Type B pancreatic cell (in vitro differentiated cells): ENCODE results near the gene CLDN15. TPM values are rescaled to one million over a fixed set of nuclear protein-coding genes. Genes with fewer than 3 reads are reported as not detected.

Experiments used
- DNase-seq: peaks from one replicate; pipeline ENCODE4 v3.0.0; 2021; ENCODE audit warnings: mixed read lengths; ENCODE audit not compliant: unreplicated experiment; ENCODE audit errors: extremely low spot score
- H3K27ac Mint-ChIP-seq: 2 replicates; pipeline ENCODE4 v1.8.0; 2021; ENCODE audit warnings: mild to moderate bottlenecking, mixed read lengths
- H3K27me3 Mint-ChIP-seq: 2 replicates; pipeline ENCODE4 v1.8.0; 2021; ENCODE audit warnings: mixed read lengths
- H3K36me3 Mint-ChIP-seq: 2 replicates; pipeline ENCODE4 v1.8.0; 2021; ENCODE audit warnings: mixed read lengths
- H3K4me1 Mint-ChIP-seq: one replicate; pipeline ENCODE4 v1.8.0; 2021; ENCODE audit warnings: mixed read lengths; ENCODE audit not compliant: unreplicated experiment
- H3K4me3 Mint-ChIP-seq: 2 replicates; pipeline ENCODE4 v1.8.0; 2021; ENCODE audit warnings: mild to moderate bottlenecking, mixed read lengths
- H3K9me3 Mint-ChIP-seq: 2 replicates; pipeline ENCODE4 v1.8.0; 2021; ENCODE audit warnings: mixed read lengths
- total RNA-seq: library from RNA; stranded (reverse); gene quantifications from 2 replicates; pipeline ENCODE4 v1.2.1, GENCODE V29; 2021; ENCODE audit warnings: low replicate concordance
- TF ChIP-seq, protein P1 (sequence below): fragments of 200-600 bp; sonication (generic); conservative IDR thresholded peaks from 2 replicates; pipeline ENCODE4 v1.5.0; 2021; ENCODE audit warnings: antibody characterized with exemption, mild to moderate bottlenecking

CLDN15 gene
- total RNA-seq, 1 donor from 2014 or later: 16.3 TPM

DNA sequence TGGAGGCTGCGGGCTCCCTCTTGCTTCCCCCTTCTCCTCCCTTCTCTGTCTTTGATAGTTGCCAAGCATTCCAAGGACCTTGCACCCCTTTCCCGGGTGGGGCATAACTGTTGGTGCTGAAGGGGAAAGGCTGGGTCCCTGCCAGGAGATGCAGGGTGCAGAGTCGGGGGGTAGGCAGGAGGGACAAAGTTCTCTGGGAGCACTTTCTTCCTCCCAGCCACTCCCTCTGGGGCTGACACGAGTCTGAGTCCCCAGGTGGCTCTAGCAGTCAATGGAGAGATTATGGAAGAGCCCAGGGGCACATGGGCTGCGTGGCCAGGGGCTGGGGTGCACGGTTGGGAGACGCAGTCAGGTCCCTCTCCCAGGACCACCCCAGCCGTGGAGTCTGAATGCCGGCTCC, 2.1 kb downstream of the CLDN15 start:
- Mint-ChIP-seq H3K27ac (no peak overlapping the region), H3K36me3 (no peaks in the 10 kb centered on the region), H3K4me1 (peaks cover 9% of the 10 kb centered on the region), H3K4me3 (no peak overlapping the region), H3K9me3 (no peaks in the 10 kb centered on the region), H3K27me3 (no peaks in the 10 kb centered on the region)
- TF ChIP-seq, protein P1, sequence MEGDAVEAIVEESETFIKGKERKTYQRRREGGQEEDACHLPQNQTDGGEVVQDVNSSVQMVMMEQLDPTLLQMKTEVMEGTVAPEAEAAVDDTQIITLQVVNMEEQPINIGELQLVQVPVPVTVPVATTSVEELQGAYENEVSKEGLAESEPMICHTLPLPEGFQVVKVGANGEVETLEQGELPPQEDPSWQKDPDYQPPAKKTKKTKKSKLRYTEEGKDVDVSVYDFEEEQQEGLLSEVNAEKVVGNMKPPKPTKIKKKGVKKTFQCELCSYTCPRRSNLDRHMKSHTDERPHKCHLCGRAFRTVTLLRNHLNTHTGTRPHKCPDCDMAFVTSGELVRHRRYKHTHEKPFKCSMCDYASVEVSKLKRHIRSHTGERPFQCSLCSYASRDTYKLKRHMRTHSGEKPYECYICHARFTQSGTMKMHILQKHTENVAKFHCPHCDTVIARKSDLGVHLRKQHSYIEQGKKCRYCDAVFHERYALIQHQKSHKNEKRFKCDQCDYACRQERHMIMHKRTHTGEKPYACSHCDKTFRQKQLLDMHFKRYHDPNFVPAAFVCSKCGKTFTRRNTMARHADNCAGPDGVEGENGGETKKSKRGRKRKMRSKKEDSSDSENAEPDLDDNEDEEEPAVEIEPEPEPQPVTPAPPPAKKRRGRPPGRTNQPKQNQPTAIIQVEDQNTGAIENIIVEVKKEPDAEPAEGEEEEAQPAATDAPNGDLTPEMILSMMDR: no peak
- DNase-seq: no peak

DNA sequence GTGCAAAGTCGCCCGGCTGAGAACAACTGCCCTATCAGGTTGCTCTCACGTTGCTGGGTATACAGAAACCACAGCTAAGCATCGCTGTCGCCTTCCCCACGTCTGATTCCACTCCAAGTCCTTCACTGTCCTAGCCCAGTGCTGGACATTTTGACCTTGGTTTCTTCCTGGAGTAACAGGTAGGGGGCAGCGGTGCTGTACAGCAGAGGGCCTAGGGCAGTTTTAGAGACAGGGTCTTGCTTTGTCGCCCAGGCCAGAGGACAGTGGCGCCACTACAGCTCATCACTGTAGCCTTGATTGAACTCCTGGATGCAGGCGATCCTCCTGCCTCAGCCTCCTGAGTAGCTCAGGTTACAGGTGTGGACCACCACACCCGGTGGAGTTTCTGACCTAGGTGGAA, 2.6 kb downstream of the CLDN15 start:
- Mint-ChIP-seq H3K36me3 (no peaks in the 10 kb centered on the region), H3K4me3 (peak overlapping the region; percentile 61), H3K27me3 (no peaks in the 10 kb centered on the region), H3K27ac (no peak overlapping the region), H3K9me3 (no peaks in the 10 kb centered on the region), H3K4me1 (peaks cover 9% of the 10 kb centered on the region)
- TF ChIP-seq, protein P1: peak; percentile 56
- no peak for DNase-seq

- no peaks in the 10 kb centered on the region for H3K36me3 Mint-ChIP-seq
- peaks cover 9% of the 10 kb centered on the region for H3K4me1 Mint-ChIP-seq
- H3K4me3 Mint-ChIP-seq: peak overlapping the region; percentile 61
- H3K27ac Mint-ChIP-seq: no peak overlapping the region
- TF ChIP-seq, protein P1: no peak
- DNase-seq: no peak
- no peaks in the 10 kb centered on the region for H3K9me3 Mint-ChIP-seq
- no peaks in the 10 kb centered on the region for H3K27me3 Mint-ChIP-seq
Observed at GRCh38 chr7:101234636-101235035, 3.0 kb downstream of the CLDN15 start.

DNA sequence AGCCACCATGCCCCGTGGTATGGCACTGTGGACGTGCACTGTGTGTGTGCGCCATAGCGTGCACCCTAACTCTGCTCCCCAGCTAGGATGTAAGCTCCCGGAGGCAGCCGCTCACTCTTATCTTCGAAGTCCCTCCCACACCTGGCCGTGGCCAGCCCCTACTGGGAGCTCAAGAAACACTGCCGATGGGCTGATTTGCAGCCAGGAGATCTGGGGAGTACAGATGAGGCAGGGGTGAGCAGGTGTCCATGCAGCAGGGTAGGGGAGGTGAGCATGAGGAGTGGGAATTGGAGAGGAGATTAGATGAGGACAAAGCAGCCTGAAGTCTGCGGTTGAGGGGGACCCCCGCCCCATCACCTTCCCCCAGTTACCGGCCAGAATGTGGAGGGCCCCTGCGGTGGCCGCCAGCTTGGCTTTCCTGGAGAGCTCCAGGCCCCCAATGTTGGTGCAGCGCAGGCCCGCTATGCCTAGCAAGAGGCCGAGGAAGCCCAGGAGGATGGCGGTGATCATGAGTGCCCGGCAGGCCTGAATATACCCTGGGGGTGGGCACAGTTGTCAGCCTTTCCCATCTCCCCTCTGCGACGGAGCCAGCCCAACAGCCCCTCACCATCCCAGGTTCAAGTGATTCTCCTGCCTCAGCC, 3.6 kb downstream of the CLDN15 start:
- no peak for DNase-seq
- Mint-ChIP-seq H3K9me3 (no peaks in the 10 kb centered on the region), H3K4me3 (no peak overlapping the region), H3K27ac (no peak overlapping the region), H3K4me1 (peaks cover 9% of the 10 kb centered on the region), H3K36me3 (no peaks in the 10 kb centered on the region), H3K27me3 (no peaks in the 10 kb centered on the region)
- TF ChIP-seq, protein P1: no peak

DNA sequence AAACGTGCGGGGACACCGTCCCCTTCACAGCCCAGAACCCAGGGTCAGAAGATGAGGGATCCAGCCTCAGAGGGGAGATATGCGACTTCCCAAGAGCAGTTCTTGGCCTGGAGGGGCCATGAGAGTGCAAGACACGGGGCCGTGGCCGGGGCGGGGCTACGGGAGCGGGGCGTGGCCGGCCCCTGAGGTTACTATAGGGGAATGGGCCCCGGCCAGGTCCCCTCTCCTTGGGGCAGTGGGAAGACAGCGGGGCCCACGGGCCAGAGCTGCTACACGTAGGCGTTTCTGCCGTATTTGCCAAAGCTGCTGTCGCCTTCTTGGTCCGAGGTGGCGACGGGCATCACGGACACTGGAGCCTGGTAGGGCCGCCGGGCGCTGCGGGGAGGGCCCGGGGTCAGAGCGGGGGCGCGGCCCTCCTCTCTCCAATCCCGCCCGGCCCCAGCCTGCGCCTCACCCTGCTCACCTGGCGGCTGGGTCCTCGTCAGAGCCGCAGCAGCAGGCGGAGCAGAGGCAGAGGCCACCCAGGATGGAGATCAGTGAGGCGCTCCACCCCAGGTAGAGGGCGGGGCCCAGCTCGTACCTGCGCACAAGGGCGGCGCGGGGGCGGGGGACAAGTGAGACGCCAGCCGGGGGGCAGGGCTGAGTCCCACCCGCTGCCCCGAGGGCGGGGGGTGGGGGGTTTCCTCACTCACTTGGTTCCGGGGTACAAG, 5.3 kb downstream of the CLDN15 start:
- peaks cover 9% of the 10 kb centered on the region for H3K4me1 Mint-ChIP-seq
- no peaks in the 10 kb centered on the region for H3K27me3 Mint-ChIP-seq
- peak overlapping the region; percentile 42 for H3K27ac Mint-ChIP-seq
- H3K9me3 Mint-ChIP-seq: no peaks in the 10 kb centered on the region
- no peak for DNase-seq
- peak overlapping the region; percentile 78 for H3K4me3 Mint-ChIP-seq
- no peaks in the 10 kb centered on the region for H3K36me3 Mint-ChIP-seq
- TF ChIP-seq, protein P1: no peak
